SK-MEL-5 (cell line): ENCODE results near the gene NCEH1. TPM values are rescaled to one million over a fixed set of nuclear protein-coding genes. Genes with fewer than 3 reads are reported as not detected.
A peak's percentile ranks its signal among the peaks of the same experiment; 100 is the strongest.
"Not testable (repeated sequence)": the region's sequence is repeated elsewhere in the genome, so short reads cannot be mapped to it uniquely, and the experiment has no call there.

Source experiments
- DNase-seq: peaks from one replicate; pipeline ENCODE4 v3.0.0-alpha.2; 2016; ENCODE audit warnings: low read depth, low spot score
- in situ Hi-C: cut with HindIII; loops from 2 replicates; pipeline ENCODE4 v1.10.0; 2016; ENCODE audit warnings: low sequenced_read_pairs, high pct_unique_total_duplicates, low pct_unique_long_range_greater_than_20kb
- polyA plus RNA-seq, 2 experiments: library from polyadenylated mRNA; depleted of rRNA; stranded (reverse); fragments of >200 nt; gene quantifications; 2 replicates each; pipeline ENCODE4 v1.2.3, GENCODE V29; 2015
- total RNA-seq: library from RNA; depleted of rRNA; stranded (reverse); fragments of >200 nt; shearing (Covaris generic); gene quantifications from 2 replicates; pipeline ENCODE4 v1.2.3, GENCODE V29; 2014; rRNA removed

Gene NCEH1, protein sequence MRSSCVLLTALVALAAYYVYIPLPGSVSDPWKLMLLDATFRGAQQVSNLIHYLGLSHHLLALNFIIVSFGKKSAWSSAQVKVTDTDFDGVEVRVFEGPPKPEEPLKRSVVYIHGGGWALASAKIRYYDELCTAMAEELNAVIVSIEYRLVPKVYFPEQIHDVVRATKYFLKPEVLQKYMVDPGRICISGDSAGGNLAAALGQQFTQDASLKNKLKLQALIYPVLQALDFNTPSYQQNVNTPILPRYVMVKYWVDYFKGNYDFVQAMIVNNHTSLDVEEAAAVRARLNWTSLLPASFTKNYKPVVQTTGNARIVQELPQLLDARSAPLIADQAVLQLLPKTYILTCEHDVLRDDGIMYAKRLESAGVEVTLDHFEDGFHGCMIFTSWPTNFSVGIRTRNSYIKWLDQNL
- total RNA-seq: 4.4 and 6.2 TPM in 2 replicates
- polyA plus RNA-seq (2015; cell fraction: cytosol; rRNA removed): 7.5 and 10.2 TPM in 2 replicates
- 5.5 and 6.4 TPM in 2 replicates for polyA plus RNA-seq (2015; cell fraction: nucleus; rRNA removed)

DNA sequence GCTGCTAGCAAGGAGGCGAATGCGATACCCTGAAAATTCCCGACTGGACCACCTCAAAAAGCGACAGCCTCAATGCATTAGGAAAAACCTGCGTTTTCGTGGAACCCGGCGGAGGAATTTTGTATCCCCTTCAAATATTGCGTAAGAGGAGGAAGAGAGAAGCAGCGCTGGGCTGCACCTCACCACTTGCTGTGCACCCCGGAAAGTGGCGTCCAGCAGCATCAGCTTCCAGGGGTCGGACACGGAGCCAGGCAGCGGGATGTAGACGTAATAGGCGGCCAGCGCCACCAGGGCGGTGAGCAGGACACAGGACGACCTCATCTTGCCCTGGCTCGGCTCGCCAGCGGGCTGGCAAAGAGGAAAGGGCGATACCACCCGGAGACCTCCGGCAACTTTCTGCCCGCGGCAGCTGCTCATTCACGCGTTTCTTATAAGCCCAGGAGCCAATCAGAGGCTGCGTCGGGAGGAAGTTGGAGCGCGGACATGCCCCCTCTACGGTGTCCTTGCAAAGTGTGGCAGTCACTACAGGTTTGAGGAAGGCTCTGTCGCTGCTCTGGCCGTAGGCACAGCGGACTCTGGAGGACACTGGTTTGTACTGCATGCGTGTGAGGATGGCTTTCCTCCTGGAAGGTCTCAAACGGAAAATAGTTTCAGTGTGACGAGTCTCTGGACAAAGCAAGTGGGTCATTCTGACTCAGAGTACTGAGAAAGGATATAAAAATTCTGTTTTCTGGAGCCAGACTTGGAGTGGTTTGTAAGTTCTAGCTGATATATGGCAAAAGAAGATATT lies at the start of gene NCEH1:
Gene NCEH1, minus strand, starts transcription at position 404 of the 790 bp plus-strand sequence. Its CDS starts 83 bp downstream, at position 321.
- in situ Hi-C loops: no loop called here
- DNase-seq: peak; percentile 91

DNA sequence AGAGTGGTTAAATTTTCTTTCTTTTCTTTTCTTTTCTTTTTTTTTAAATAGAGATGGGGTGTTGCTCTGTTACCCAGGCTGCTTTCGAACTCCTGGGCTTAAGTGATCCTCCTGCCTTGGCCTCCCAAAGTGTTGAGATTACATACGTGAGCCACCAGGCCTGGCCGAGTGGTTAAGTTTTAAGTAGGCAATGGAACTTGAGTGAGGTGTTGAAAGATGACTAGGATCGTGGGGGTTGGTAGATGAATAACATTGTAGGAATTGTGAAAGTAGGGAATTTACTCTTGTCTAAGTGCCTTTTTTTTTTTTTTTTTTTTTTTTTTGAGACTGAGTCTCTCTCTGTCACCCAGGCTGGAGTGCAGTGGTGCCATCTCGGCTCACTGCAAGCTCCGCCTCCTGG lies 49.5 kb upstream of the NCEH1 start:
- in situ Hi-C loops, DNase-seq: not testable (repeated sequence)

DNA sequence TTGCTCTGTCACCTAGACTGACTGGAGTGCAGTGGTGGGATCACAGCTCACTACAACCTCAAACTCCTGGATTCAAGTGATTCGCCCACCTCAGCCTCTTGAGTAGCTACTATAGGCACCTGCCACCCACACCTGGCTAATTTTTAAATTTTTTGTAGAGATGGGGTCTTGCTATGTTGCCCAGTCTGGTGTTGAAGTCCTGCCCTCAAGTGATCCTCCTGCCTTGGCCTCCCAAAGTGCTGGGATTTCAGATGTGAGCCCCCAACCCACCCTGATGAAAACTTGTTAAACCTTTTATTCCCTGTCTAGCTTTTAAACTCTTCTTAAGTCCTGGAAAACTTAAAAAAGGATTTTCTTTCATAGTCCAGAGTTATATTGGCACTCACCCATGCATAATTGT lies 42.3 kb upstream of the NCEH1 start:
- in situ Hi-C loops: no loop called here
- DNase-seq: no peak

DNA sequence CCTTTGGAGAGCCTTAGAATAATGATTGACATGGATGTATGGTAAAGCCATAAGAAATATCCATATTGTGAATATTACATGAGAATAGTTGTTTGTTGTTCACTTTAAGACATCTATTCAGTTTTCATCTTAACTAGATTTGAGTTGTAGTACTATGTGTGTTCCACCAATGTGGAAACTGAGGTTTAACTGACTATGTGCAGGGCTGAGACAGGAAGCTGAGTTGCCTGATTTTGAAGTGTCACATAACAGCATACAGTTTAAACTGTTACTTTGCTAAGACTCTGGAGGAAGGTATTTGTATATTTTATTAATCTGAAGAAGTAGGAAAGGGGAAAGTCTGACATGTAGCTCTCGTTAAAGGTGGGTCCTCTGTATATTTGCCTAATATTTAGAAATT lies 41.8 kb upstream of the NCEH1 start:
- in situ Hi-C loops: no loop called here

DNA sequence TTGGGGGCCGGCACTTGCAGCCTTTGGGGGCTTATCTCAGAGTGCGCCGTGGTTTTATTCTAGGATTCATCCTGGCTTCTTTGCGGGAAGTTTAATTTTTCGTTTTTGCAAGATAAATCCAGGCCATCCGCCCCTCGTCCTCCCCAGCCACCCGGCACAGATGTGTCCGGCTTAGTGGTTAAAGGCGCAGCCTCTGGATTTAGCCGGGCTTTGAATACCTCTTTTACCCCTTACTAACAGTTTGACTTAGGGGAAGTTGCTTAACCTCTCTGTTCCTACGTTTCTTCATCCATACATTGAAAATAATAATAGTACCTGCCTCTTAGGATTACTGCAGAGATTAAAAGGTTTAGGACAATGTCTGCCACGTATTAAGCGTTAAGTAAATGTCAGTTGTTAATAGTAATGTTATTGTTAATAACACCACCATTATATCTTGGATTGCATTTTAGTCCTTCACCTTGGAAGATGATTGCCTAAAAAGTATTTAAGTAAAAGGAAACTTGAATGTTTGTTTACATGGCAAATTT lies 40.4 kb upstream of the NCEH1 start:
- DNase-seq: peak; percentile 32
- in situ Hi-C loops: no loop called here

More for the DNA sequence above, 41.8 kb upstream of the NCEH1 start:
- DNase-seq: no peak

DNA sequence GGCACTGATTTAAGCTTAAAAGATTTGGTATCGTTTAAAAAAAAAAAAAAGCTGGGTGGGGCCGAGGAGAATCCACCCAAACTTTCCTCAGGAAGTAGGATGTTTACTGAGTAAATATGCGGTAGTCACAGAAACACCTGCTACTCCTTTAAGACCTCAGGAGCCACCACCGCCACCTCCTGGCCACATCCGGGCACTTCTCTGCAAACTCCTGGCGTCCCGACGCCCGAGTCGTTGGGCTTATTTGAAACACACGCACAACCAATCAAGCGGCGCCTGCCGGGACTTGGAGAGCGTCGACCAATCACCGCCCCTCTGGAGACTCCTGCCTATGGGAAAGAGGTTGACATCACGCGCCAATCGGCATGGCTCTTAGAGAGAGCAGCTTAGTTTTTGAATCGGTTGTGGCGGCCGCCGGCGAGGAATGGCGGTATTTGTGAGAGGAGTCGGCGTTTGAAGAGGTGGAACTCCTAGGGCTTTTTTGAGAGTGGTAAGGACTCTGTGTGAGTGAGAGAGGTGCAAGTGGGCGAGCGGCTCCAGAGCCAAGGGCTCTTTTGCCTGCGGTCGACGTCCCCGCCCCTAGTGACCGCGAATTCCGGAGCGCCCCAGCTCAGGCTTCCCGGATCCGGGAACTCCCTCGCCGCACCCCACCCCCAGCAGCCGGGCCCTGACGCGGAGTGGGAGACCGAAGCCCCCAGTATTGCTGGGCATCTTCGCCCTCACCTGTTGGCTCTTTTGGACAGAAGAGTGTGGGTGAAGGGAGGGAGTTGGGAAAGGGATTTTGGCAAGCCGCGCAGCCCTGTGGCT lies 39.7 kb upstream of the NCEH1 start, which contains the start of gene ECT2:
Gene ECT2, plus strand, starts transcription at position 359 of the 807 bp plus-strand sequence. CDS start 3,805 bp downstream, outside the sequence.
- peak; percentile 100 for DNase-seq
- in situ Hi-C loops: no loop called here

DNA sequence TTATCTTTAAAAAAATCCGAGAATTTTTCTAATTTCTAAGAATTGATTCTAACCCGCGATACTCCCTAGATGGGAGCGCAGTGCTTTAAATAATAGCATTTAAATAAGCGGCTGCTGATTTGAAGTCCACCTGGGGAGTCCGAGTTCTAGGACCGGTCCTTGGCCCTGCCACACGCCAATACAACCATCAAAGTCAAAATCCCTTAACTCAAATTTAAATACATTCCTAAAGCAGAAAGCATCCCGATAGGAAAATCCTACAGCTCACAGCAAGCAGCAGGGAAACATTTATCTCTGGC lies 39.2 kb upstream of the NCEH1 start:
- in situ Hi-C loops: no loop called here
- DNase-seq: no peak

DNA sequence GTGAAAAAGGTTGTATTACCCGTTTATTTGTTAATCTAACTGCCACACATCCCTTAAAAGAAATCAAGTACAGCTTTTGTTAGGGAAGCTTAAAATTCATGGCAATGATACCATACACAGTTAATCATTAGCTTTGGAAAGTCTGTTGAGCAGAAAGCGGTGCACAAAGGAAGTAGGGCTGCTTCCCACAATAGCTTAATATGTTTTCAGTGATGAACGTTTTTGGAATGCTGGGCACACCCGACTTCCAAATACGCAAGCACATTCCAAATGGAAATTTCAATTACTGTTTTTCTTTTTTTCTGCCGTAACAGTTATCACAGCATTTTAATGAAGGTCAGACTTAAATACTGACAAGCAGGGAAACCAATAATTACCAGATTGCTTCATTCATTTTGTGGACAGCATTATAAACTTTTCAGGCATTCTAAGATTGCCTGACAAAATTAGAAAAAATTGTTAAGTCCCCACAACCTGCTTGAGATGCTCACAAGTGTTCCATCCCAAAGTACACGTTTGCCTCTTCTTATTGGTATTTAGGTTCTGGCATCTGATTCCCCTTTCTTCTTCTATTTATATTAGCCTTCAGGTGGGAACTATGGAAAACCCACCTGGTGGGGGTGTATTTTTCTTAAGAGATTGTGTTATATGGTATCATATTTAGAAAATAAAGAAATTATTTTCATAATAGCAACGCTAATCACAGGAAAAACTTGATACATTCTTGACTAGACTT lies 38.5 kb upstream of the NCEH1 start:
- DNase-seq: no peak
- in situ Hi-C loops: no loop called here

DNA sequence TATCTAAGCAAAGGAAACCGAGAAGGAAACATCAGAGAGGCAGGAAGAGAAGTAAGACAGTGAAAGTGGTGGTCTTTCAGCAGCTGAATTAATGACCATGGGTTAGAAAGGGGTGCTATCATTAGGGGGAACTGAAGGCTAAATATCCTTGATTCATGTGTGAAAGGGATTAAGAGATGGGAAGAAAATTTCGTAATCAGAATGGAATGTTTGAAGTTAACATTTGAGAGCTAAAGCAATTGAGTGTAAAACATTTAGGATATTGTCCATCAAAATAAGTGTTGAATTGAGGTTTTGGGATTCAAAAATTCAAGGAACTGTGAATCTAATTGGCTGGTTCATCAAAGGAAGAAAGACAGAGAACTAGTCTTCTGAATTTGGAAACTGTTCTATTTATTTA lies 35.6 kb upstream of the NCEH1 start:
- in situ Hi-C loops: no loop called here
- no peak for DNase-seq

DNA sequence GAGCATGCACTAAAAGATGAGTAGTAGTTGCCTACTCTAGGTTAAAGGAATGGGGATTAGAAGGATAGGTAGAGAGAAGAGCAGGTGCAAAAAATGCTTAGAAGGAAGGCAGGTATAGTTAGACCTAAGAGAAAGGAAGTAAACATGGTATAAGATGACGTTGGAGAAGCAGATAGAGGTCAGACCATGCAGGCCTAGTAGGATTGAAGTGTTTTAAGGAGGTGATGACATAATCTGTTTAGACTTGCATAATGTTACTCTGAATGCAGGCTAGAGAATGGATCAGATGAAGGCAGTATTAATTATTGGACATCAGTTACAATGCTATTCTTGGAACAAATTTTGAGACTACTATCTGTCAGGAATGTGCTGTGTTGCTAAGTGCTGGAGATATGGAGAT lies 28.6 kb upstream of the NCEH1 start:
- DNase-seq: no peak
- in situ Hi-C loops: no loop called here

DNA sequence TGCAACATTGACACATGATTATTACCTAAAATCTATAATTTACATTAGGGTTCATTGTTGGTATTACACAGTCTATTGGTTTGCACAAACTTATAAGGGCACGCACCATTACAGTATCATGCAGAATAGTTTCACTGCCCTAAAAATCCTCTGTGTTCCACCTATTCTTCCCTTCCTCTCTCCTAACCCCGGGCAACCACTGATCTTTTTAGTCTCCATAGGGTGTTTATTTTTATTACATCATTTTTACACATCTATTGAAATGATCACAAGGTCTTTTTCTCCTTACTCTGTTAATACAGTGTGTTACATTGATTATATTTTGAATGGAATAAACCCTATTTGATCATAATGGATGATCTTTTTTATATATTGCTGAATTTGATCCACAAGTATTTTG lies 24.1 kb upstream of the NCEH1 start:
- in situ Hi-C loops: no loop called here
- no peak for DNase-seq

DNA sequence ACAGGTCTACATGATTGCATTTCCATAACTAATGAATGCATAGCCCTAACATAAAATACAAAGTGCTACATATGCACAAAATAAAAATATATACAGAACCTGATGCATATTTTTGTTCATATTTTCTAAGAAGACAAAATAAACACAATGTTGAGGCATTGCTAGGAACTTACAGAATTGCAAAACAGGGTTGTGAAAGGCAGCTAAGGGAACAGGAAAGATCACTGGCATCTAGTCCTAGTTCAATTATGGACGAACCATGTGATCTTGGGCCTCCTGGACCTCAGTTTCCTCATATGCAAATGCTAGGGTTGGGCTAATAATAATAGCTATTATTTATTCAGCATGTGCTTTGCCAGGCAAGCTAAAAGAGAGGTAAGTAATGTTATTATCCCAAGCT lies 15.5 kb upstream of the NCEH1 start:
- in situ Hi-C loops: no loop called here

DNA sequence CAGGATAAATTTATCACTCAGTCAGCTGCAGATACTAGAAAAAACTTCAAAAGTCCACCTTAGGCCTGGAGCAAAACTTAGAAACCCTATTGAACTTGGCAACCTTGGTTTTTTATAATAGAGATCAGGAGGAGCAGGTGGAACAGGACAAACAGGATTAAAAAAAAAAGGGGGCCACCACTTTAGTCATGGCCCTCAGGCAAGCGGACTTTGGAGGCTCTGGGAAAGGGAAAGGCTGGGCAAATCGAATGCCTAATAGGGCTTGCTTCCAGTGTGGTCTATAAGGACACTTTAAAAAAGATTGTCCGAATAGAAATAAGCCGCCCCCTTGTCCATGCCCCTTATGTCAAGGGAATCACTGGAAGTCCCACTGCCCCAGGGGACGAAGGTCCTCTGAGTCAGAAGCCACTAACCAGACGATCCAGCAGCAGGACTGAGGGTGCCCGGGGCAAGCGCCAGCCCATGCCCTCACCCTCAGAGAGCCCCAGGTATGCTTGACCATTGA lies 11.7 kb upstream of the NCEH1 start:
- DNase-seq, in situ Hi-C loops: not testable (repeated sequence)

More for the DNA sequence above, 15.5 kb upstream of the NCEH1 start:
- DNase-seq: no peak

DNA sequence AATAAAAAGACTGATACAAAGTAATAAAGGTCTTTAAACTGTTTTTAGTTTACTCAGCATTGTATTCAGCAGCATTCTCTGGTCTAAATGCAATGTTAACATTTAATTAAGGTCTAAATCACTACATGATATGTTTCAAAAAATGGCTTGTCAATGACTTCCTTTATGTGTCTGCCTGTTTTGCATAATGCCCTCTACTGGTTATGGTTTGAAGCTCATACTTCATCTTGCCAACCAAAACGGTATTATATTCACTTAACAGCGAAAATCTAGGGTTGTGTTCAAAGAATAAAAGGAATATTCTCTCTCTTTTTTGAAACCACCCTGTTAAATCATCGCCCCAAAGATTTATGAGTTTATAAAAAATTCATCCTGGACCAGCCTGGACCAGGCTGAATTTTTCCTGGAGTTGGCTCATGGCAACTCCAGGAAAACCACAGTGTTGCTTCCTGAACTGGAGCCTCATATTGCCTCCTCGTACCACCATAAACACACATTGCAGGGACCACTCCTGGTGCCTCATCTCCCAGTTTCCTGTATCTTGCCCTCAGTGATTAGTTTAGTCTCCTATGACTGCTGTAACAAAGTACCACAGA lies 6.7 kb upstream of the NCEH1 start:
- in situ Hi-C loops: no loop called here

DNA sequence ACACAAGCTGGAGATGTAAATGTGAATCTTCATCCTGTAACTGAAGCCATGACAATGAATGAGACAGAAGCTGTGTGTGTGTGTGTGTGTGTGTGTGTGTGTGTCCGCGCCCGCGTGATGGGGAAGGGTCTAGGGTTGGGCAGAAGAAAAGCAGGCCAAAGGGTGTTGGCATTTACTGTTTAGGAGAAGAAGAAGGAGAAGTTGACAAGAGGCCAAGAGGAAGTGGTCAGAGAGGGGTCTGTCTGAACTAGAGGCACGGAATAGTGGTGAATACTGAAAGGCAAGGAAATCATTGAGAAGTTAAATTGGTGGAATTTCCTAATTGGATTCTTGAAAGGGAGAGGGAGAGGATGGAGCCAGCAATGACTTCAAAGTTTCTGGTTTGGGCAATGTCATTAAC lies 5.6 kb upstream of the NCEH1 start:
- no peak for DNase-seq
- in situ Hi-C loops: no loop called here

More for the DNA sequence above, 6.7 kb upstream of the NCEH1 start:
- peak; percentile 60 for DNase-seq

DNA sequence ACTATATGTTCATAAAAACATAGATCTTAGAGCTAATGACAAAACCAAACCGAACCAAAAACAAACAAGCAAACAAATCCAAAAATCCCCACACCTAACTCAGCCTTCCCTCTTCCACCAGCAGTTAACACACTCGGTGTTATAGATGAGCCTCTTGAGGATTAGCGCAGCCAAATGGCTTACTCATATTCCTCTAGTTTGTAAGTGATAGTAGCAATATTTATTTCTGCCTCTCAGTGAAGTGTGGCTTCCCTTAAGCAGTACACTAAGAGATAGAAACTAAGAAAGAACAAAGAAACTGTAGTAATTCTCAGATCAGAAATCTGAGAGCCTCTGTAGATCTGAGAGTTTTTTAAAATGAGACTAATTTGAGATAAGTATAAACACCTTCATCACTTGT lies 2.4 kb upstream of the NCEH1 start:
- no peak for DNase-seq
- in situ Hi-C loops: no loop called here

DNA sequence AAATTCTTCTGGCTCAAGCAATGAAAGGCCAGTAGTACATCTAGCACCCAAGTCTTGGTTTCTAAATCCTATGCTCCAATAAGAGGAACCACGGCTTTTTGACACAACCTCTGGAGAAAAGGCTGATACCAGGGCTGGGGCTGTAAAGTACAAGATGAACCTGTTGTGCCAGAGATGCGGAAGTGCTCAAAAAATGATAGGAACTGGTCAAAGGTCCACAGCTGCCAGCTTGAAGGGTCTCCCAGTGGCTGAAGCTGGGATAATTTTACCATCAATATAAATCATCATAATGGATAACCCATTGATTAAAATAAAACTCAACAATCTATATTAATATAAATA lies 558 bp upstream of the NCEH1 start:
- no peak for DNase-seq
- in situ Hi-C loops: no loop called here
